ENCODE measurements around the gene TMEM239.

TMEM239 gene

GRCh38 chr20:2840138-2840966 is 24.2 kb downstream of the TMEM239 start, which contains the start of the genes PCED1A and VPS16:
Gene PCED1A (minus strand): TSS chr20:2840655. CDS start chr20:2839912, 743 bp downstream.
Gene VPS16 (plus strand): TSS chr20:2840745. CDS start chr20:2840775, 30 bp downstream.
- TF ChIP-seq MAX (IDR thresholded peaks at IDR 0.05), result peak; percentile 95
- no peak for TF ChIP-seq CREB1 (IDR thresholded peaks at IDR 0.05; ENCODE audit: low read depth)
- TF ChIP-seq TCF12 (IDR thresholded peaks at IDR 0.05; ENCODE audit: low read depth), result peak; percentile 51; the same call in 1 of the 2 replicates
- TF ChIP-seq NFIC (IDR thresholded peaks at IDR 0.05), result 0 out of 2 replicates have a peak, but pooled peaks have one; percentile 26
- TF ChIP-seq USF1 (IDR thresholded peaks at IDR 0.05), result peak; percentile 99
- peak; percentile 27; the same call in 1 of the 2 replicates for TF ChIP-seq FOXM1 (IDR thresholded peaks at IDR 0.05; ENCODE audit: borderline replicate concordance, low read depth)
- 0 out of 2 replicates have a peak, but pooled peaks have one; percentile 12 for TF ChIP-seq EP300 (IDR thresholded peaks at IDR 0.05; ENCODE audit: borderline replicate concordance)
- peak; percentile 83 for TF ChIP-seq TAF1 (IDR thresholded peaks at IDR 0.05; ENCODE audit: low read depth)
- peak; percentile 99 for TF ChIP-seq YY1 (IDR thresholded peaks at IDR 0.05; ENCODE audit: low read depth)
- TF ChIP-seq RAD21 (IDR thresholded peaks at IDR 0.05; ENCODE audit: low read depth), result no peak

- TF ChIP-seq TAF1 (IDR thresholded peaks at IDR 0.05; ENCODE audit: low read depth) (no peak), USF1 (IDR thresholded peaks at IDR 0.05) (no peak), CREB1 (IDR thresholded peaks at IDR 0.05; ENCODE audit: low read depth) (no peak), TEAD4 (IDR thresholded peaks at IDR 0.05) (no peak), EP300 (IDR thresholded peaks at IDR 0.05; ENCODE audit: borderline replicate concordance) (no peak), EGR1 (IDR thresholded peaks at IDR 0.05) (no peak), REST (IDR thresholded peaks at IDR 0.05; ENCODE audit: low read depth) (no peak), CEBPB (IDR thresholded peaks at IDR 0.05) (no peak), YY1 (IDR thresholded peaks at IDR 0.05; ENCODE audit: low read depth) (no peak), TCF12 (IDR thresholded peaks at IDR 0.05; ENCODE audit: low read depth) (no peak), FOXM1 (IDR thresholded peaks at IDR 0.05; ENCODE audit: borderline replicate concordance, low read depth) (no peak), MAX (IDR thresholded peaks at IDR 0.05) (no peak), RAD21 (IDR thresholded peaks at IDR 0.05; ENCODE audit: low read depth) (no peak), NFIC (IDR thresholded peaks at IDR 0.05) (no peak), ZBTB7A (IDR thresholded peaks at IDR 0.05; ENCODE audit: low read depth) (no peak)
These were observed 24.9 kb downstream of the TMEM239 start for GRCh38 chr20:2840967-2841531.

GRCh38 chr20:2845607-2846006 is 29.4 kb downstream of the TMEM239 start:
- TF ChIP-seq MAX (IDR thresholded peaks at IDR 0.05) (no peak), TCF12 (IDR thresholded peaks at IDR 0.05; ENCODE audit: low read depth) (no peak), ZBTB7A (IDR thresholded peaks at IDR 0.05; ENCODE audit: low read depth) (no peak), NFIC (IDR thresholded peaks at IDR 0.05) (no peak), USF1 (IDR thresholded peaks at IDR 0.05) (no peak), CEBPB (IDR thresholded peaks at IDR 0.05) (no peak), RAD21 (IDR thresholded peaks at IDR 0.05; ENCODE audit: low read depth) (no peak), FOXM1 (IDR thresholded peaks at IDR 0.05; ENCODE audit: borderline replicate concordance, low read depth) (no peak), REST (IDR thresholded peaks at IDR 0.05; ENCODE audit: low read depth) (no peak), TAF1 (IDR thresholded peaks at IDR 0.05; ENCODE audit: low read depth) (no peak), EGR1 (IDR thresholded peaks at IDR 0.05) (no peak), EP300 (IDR thresholded peaks at IDR 0.05; ENCODE audit: borderline replicate concordance) (no peak), TEAD4 (IDR thresholded peaks at IDR 0.05) (no peak), YY1 (IDR thresholded peaks at IDR 0.05; ENCODE audit: low read depth) (no peak), CREB1 (IDR thresholded peaks at IDR 0.05; ENCODE audit: low read depth) (no peak)

GRCh38 chr20:2846698-2847097 is 30.5 kb downstream of the TMEM239 start:
- TF ChIP-seq RAD21 (IDR thresholded peaks at IDR 0.05; ENCODE audit: low read depth), result no peak
- TF ChIP-seq CEBPB (IDR thresholded peaks at IDR 0.05), result no peak
- TF ChIP-seq NFIC (IDR thresholded peaks at IDR 0.05), result no peak
- no peak for TF ChIP-seq EP300 (IDR thresholded peaks at IDR 0.05; ENCODE audit: borderline replicate concordance)
- TF ChIP-seq CREB1 (IDR thresholded peaks at IDR 0.05; ENCODE audit: low read depth), result no peak
- TF ChIP-seq TCF12 (IDR thresholded peaks at IDR 0.05; ENCODE audit: low read depth), result no peak
- no peak for TF ChIP-seq EGR1 (IDR thresholded peaks at IDR 0.05)
- no peak for TF ChIP-seq ZBTB7A (IDR thresholded peaks at IDR 0.05; ENCODE audit: low read depth)
- no peak for TF ChIP-seq TAF1 (IDR thresholded peaks at IDR 0.05; ENCODE audit: low read depth)
- no peak for TF ChIP-seq YY1 (IDR thresholded peaks at IDR 0.05; ENCODE audit: low read depth)
- TF ChIP-seq REST (IDR thresholded peaks at IDR 0.05; ENCODE audit: low read depth), result no peak
- TF ChIP-seq USF1 (IDR thresholded peaks at IDR 0.05), result no peak
- no peak for TF ChIP-seq FOXM1 (IDR thresholded peaks at IDR 0.05; ENCODE audit: borderline replicate concordance, low read depth)
- no peak for TF ChIP-seq TEAD4 (IDR thresholded peaks at IDR 0.05)
- TF ChIP-seq MAX (IDR thresholded peaks at IDR 0.05), result no peak

Measured in Ishikawa (cell line).